ENCODE results near the gene CCNH. TPM values are rescaled to one million over a fixed set of nuclear protein-coding genes. Genes with fewer than 3 reads are reported as not detected.

CCNH gene
- total RNA-seq, 1 experiment from 2014 or later: 64.3 TPM

DNA sequence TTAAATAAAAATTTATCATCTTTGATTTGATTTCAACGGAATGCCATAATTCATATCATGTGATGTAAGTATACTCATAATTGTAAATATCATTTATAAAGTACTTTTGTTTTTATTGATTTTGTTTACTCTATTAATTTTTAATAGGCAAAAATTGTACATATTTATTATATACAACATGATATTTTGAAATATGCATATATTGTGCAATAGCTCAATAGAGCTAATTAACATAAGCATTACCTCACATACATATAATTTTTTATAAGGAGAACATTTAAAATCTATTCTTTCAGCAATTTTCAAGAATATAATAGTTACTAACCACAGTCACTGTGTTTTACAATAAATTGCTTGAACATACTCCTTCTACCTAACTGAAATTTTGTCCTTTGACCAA, 25.0 kb upstream of the CCNH start:
- TF ChIP-seq, protein P1, sequence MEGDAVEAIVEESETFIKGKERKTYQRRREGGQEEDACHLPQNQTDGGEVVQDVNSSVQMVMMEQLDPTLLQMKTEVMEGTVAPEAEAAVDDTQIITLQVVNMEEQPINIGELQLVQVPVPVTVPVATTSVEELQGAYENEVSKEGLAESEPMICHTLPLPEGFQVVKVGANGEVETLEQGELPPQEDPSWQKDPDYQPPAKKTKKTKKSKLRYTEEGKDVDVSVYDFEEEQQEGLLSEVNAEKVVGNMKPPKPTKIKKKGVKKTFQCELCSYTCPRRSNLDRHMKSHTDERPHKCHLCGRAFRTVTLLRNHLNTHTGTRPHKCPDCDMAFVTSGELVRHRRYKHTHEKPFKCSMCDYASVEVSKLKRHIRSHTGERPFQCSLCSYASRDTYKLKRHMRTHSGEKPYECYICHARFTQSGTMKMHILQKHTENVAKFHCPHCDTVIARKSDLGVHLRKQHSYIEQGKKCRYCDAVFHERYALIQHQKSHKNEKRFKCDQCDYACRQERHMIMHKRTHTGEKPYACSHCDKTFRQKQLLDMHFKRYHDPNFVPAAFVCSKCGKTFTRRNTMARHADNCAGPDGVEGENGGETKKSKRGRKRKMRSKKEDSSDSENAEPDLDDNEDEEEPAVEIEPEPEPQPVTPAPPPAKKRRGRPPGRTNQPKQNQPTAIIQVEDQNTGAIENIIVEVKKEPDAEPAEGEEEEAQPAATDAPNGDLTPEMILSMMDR (conservative IDR thresholded peaks at IDR 0.05; ENCODE audit: low read depth, low read length): no peak
- TF ChIP-seq EZH2 (IDR thresholded peaks at IDR 0.05; ENCODE audit: borderline replicate concordance, low read depth, low read length, poor library complexity, severe bottlenecking): no peak
- no peaks in the 10 kb centered on the region for H3K27me3 ChIP-seq (replicated peaks; ENCODE audit: insufficient read depth, low read depth, low read length, poor library complexity)
- DNase-seq (ENCODE audit: low spot score): no peak
- ChIA-PET CTCF (no interaction called here), POLR2A (ENCODE audit: low non-redundant PET) (no interaction called here)
- no peak overlapping the region for H3K4me3 ChIP-seq (ENCODE audit: low read depth, low read length, poor library complexity, severe bottlenecking)
- H3K4me1 ChIP-seq (ENCODE audit: insufficient read depth, low read length, poor library complexity, severe bottlenecking): no peaks in the 10 kb centered on the region
- no peak overlapping the region for H3K27ac ChIP-seq (ENCODE audit: low read depth, low read length, poor library complexity, severe bottlenecking)
- H3K36me3 ChIP-seq (ENCODE audit: insufficient read depth, low read length, poor library complexity, severe bottlenecking): no peaks in the 10 kb centered on the region
- no peaks in the 10 kb centered on the region for H3K9me3 ChIP-seq (ENCODE audit: low read depth, low read length, poor library complexity, severe bottlenecking)
- BruUV-seq (replicated peaks): no TSS peak
- intact Hi-C loops (cut with micrococcal nuclease; ENCODE audit: unreplicated experiment): no loop called here

DNA sequence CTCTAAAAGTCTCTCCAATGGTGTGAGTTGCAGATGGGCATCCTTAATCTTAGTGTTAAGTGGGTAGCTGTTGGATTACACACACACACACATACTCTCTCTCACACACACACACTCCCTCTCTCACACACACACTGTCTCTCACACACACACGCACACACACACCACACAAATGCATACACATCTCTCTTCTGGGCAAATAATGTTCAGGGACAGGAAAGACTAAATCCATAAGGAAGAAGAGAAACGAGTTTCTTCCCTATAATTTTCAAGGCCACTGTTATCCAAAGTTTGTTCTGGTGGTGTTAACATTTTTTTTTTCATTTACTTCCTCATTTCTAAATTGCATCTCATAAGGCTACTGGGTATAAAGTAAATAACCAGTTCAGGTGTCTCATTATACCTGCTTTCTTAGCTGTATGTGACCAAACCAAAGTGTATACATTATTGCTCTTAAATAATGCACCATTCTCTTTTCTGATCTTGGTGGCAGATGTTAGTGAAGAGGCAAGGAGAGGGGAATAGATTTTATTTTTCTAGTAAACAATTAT, 22.5 kb upstream of the CCNH start:
- intact Hi-C loops (cut with micrococcal nuclease; ENCODE audit: unreplicated experiment): no loop called here
- Histone ChIP-seq H3K9me3 (ENCODE audit: low read depth, low read length, poor library complexity, severe bottlenecking) (no peaks in the 10 kb centered on the region), H3K36me3 (ENCODE audit: insufficient read depth, low read length, poor library complexity, severe bottlenecking) (no peaks in the 10 kb centered on the region), H3K4me3 (ENCODE audit: low read depth, low read length, poor library complexity, severe bottlenecking) (no peak overlapping the region), H3K27me3 (replicated peaks; ENCODE audit: insufficient read depth, low read depth, low read length, poor library complexity) (no peaks in the 10 kb centered on the region), H3K4me1 (ENCODE audit: insufficient read depth, low read length, poor library complexity, severe bottlenecking) (no peaks in the 10 kb centered on the region), H3K27ac (ENCODE audit: low read depth, low read length, poor library complexity, severe bottlenecking) (no peak overlapping the region)
- BruUV-seq (replicated peaks): no TSS peak
- DNase-seq (ENCODE audit: low spot score): no peak
- CTCF ChIA-PET: no interaction called here
- POLR2A ChIA-PET (ENCODE audit: low non-redundant PET): no interaction called here
- no peak for TF ChIP-seq EZH2 (IDR thresholded peaks at IDR 0.05; ENCODE audit: borderline replicate concordance, low read depth, low read length, poor library complexity, severe bottlenecking)
- TF ChIP-seq, protein P1 (conservative IDR thresholded peaks at IDR 0.05; ENCODE audit: low read depth, low read length): no peak

DNA sequence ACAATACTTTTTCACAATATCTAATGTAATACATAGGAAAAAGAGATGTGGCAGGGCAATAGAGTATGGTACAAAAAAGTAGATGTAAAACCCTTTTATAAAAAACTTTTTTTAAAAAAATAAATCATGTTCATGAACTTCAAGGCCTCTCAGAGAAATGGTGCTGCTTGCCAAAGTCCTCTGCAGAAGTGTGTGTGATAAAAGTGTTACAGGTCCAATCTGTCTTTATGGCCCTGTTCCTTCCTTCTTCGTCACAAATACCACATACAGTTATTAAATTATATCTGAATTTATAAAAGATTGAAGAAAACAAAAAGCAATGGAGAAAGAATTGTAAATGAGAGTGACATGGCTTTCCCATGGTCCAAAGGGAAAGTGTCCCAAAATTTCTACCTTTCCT, 21.7 kb upstream of the CCNH start:
- Histone ChIP-seq H3K4me1 (ENCODE audit: insufficient read depth, low read length, poor library complexity, severe bottlenecking) (no peaks in the 10 kb centered on the region), H3K36me3 (ENCODE audit: insufficient read depth, low read length, poor library complexity, severe bottlenecking) (no peaks in the 10 kb centered on the region), H3K27ac (ENCODE audit: low read depth, low read length, poor library complexity, severe bottlenecking) (no peak overlapping the region), H3K27me3 (replicated peaks; ENCODE audit: insufficient read depth, low read depth, low read length, poor library complexity) (no peaks in the 10 kb centered on the region), H3K9me3 (ENCODE audit: low read depth, low read length, poor library complexity, severe bottlenecking) (no peaks in the 10 kb centered on the region), H3K4me3 (ENCODE audit: low read depth, low read length, poor library complexity, severe bottlenecking) (no peak overlapping the region)
- POLR2A ChIA-PET (ENCODE audit: low non-redundant PET): no interaction called here
- TF ChIP-seq, protein P1 (conservative IDR thresholded peaks at IDR 0.05; ENCODE audit: low read depth, low read length): no peak
- TF ChIP-seq EZH2 (IDR thresholded peaks at IDR 0.05; ENCODE audit: borderline replicate concordance, low read depth, low read length, poor library complexity, severe bottlenecking): no peak
- CTCF ChIA-PET: no interaction called here
- intact Hi-C loops (cut with micrococcal nuclease; ENCODE audit: unreplicated experiment): no loop called here
- BruUV-seq (replicated peaks): no TSS peak
- DNase-seq (ENCODE audit: low spot score): no peak
